ENCODE results near the gene UNK.

DNA sequence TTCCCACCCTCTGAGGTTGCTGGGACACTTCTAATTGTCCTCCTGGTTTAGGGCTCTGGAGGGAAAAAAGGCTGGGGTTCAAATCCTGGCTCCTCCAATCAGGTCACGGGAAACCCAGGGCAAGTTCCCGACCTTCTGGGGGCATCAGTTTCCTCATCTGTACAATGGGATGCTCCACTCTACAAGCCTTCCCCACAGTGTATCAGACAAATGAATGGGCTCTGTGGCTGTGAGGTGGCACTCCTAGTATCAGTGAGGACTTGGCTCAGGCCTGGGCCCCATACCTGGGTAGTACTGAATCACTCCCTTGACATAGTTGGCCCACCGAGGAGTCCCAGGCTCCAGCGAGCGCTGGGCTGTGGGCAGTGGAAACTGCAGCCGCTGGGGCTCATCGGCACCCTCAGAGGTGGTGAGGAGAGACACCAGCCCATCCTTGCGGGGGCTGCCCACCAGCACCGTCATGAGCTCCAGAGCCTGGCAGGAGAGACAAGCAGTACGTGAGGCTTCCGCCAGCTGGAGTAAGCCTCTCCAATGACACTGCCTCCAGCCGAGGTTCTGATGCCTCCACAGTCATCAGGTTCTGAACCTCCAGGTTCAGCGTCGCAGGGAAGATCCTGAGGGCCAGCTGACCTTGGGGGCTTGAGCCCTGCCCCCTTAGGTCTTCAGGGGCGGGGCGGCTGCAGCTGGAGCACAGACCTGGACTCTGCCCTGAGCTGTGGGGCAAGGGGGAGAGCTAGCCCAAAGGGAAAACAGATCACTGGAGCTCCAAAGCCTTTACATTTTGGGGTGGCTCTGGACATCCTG is 20.8 kb upstream of the UNK start:
- TF ChIP-seq, protein P1, sequence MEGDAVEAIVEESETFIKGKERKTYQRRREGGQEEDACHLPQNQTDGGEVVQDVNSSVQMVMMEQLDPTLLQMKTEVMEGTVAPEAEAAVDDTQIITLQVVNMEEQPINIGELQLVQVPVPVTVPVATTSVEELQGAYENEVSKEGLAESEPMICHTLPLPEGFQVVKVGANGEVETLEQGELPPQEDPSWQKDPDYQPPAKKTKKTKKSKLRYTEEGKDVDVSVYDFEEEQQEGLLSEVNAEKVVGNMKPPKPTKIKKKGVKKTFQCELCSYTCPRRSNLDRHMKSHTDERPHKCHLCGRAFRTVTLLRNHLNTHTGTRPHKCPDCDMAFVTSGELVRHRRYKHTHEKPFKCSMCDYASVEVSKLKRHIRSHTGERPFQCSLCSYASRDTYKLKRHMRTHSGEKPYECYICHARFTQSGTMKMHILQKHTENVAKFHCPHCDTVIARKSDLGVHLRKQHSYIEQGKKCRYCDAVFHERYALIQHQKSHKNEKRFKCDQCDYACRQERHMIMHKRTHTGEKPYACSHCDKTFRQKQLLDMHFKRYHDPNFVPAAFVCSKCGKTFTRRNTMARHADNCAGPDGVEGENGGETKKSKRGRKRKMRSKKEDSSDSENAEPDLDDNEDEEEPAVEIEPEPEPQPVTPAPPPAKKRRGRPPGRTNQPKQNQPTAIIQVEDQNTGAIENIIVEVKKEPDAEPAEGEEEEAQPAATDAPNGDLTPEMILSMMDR (IDR thresholded peaks at IDR 0.05), result no peak
- no peak for TF ChIP-seq POLR2A (IDR thresholded peaks at IDR 0.05)

Data from right lobe of liver (tissue), 4 donors.